Measurements from ENCODE around the gene MAPK4.

GRCh38 chr18:50619861-50620275 lies 60.0 kb downstream of the MAPK4 start:
- no peak for TF ChIP-seq CTCF (IDR thresholded peaks at IDR 0.05)
- no peak for TF ChIP-seq ZFX (IDR thresholded peaks at IDR 0.05; ENCODE audit: borderline replicate concordance)

Data from 22Rv1 (cell line).